PFSK-1 (cell line): ENCODE data around the gene TAX1BP1.

Experiments used
- POLR2AphosphoS5 ChIP-seq: IDR thresholded peaks from 2 replicates; pipeline ENCODE4 v1.6.1; 2012; ENCODE audit warnings: low read depth, mild to moderate bottlenecking, control low read depth, low read length, moderate library complexity
- TAF1 ChIP-seq: IDR thresholded peaks from 2 replicates; pipeline ENCODE4 v1.6.1; 2012; ENCODE audit warnings: low read length, control low read depth, borderline replicate concordance; ENCODE audit not compliant: insufficient read depth

DNA sequence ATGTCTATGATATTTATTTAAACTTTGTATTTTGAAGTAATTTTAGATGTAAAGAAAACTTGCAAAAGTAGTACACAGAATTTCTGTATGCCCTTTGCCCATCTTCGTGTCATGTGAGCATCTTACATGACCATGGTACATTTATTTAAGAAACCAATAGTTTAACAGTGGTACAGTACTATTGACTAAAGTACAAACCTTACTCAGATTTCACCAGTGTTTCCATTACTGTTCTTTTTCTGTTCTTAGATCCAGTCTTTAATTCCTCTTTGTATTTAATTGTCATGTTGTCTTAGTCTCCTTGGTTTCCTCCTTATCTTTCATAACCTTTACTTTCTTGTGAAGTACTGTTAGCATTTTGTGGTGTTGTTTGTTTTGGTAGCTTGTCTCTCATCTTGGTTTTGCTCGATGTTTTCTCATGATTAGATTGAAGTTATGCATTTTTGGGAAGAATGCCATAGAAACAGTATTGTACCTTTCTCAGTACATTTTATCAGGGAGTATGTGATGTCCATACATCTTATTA lies 24.1 kb downstream of the TAX1BP1 start:
- TF ChIP-seq TAF1: no peak
- no peak for TF ChIP-seq POLR2AphosphoS5
